ENCODE data around the gene VCAN.

Gene VCAN

DNA sequence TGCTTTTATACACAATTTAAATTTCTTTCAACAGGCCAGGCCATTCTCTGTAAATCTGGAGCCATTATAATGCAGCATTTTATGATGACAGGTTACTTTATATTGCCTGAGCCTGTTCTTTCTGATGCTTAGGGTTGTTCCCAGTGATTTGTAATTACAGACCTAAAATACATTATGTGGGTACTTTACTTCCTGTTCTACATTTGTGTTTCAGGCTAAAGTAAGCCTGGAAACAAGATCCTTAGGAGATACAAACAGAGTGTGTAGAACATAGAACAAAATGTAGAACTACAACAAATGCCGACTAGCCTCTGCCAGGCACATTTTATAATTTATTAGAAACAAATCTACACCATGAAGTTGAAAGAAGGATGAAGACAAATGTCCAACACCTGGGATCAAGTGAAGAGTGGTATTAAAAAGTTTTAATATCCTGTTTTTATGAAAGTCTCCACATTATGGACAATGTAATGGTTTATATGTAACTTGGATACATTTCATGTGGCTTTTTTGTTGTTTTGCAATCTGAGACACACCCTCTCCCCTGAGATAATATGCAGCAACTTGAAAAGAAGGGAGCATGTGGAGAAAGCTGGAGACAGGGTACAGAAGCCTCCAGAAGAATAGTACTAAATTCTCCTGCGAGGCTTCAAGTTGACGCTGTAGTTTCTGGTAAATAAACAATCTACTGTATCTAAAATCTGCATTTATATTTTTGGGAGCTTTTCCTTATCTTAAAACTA is 46.9 kb downstream of the VCAN start:
- DNase-seq, result no peak
- no peak for TF ChIP-seq GATA1 (IDR thresholded peaks at IDR 0.05; ENCODE audit: low read depth, low read length)
- TF ChIP-seq POLR2A (IDR thresholded peaks at IDR 0.05; ENCODE audit: low read length), result no peak

DNA sequence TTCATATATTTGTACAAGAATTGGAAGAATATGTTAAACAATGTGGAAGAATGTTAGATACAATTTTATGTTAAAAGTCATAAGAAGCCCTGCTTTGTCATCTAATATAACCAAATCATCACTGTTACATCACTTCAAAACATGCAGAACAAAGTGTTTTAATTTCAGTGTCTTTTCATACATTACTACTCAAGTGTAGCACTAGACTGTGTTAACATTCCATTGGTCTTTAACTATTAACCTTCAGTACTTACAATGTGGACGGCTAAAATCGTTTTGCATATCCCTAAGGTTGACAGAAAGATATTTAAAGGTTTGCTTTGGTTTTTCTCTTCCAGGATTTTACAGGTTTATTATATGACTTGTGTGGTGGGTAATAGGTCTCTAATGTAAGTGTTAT is 50.9 kb downstream of the VCAN start:
- no peak for DNase-seq
- TF ChIP-seq POLR2A (IDR thresholded peaks at IDR 0.05; ENCODE audit: low read length) (no peak), GATA1 (IDR thresholded peaks at IDR 0.05; ENCODE audit: low read depth, low read length) (no peak)

- no peak for TF ChIP-seq GATA1 (IDR thresholded peaks at IDR 0.05; ENCODE audit: low read depth, low read length)
- no peak for DNase-seq
Observed at GRCh38 chr5:83523929-83524328, 52.4 kb downstream of the VCAN start.

- DNase-seq, result no peak
- no peak for TF ChIP-seq POLR2A (IDR thresholded peaks at IDR 0.05; ENCODE audit: low read length)
- no peak for TF ChIP-seq GATA1 (IDR thresholded peaks at IDR 0.05; ENCODE audit: low read depth, low read length)
Observed at GRCh38 chr5:83524345-83524744, 52.8 kb downstream of the VCAN start.

GRCh38 chr5:83524991-83525390 is 53.4 kb downstream of the VCAN start:
- no peak for TF ChIP-seq POLR2A (IDR thresholded peaks at IDR 0.05; ENCODE audit: low read length)
- TF ChIP-seq GATA1 (IDR thresholded peaks at IDR 0.05; ENCODE audit: low read depth, low read length), result no peak

GRCh38 chr5:83526289-83526688 is 54.7 kb downstream of the VCAN start:
- no peak for TF ChIP-seq GATA1 (IDR thresholded peaks at IDR 0.05; ENCODE audit: low read depth, low read length)
- TF ChIP-seq POLR2A (IDR thresholded peaks at IDR 0.05; ENCODE audit: low read length), result no peak
- DNase-seq, result no peak

More at GRCh38 chr5:83524991-83525390, 53.4 kb downstream of the VCAN start:
- DNase-seq, result no peak

GRCh38 chr5:83527221-83527620 is 55.7 kb downstream of the VCAN start:
- no peak for TF ChIP-seq POLR2A (IDR thresholded peaks at IDR 0.05; ENCODE audit: low read length)
- TF ChIP-seq GATA1 (IDR thresholded peaks at IDR 0.05; ENCODE audit: low read depth, low read length), result no peak
- no peak for DNase-seq

- TF ChIP-seq GATA1 (IDR thresholded peaks at IDR 0.05; ENCODE audit: low read depth, low read length) (no peak), POLR2A (IDR thresholded peaks at IDR 0.05; ENCODE audit: low read length) (no peak)
- no peak for DNase-seq
Observed at GRCh38 chr5:83527722-83528438, 56.3 kb downstream of the VCAN start.

- no peak for TF ChIP-seq POLR2A (IDR thresholded peaks at IDR 0.05; ENCODE audit: low read length)
- TF ChIP-seq GATA1 (IDR thresholded peaks at IDR 0.05; ENCODE audit: low read depth, low read length), result no peak
Observed at GRCh38 chr5:83528439-83528769, 56.9 kb downstream of the VCAN start.

DNA sequence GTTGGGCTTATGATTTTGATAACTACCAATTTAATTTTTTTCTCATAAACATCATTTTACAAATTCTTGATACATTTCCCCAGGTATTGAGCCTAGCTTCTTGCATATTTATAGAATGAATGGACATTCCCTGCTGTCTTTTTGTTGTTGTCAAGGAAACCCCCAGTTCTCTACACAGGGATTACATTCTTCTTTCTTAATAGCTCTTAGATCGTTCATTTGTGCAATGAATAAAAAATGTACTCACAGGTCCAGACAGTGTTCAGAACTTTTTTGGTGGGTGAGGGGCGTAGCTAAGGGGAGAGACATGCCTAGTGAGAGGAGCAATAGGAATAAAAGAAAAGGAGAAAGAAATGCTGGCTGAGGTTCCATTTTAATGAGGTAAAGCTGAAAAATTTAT is 58.6 kb downstream of the VCAN start:
- TF ChIP-seq GATA1 (IDR thresholded peaks at IDR 0.05; ENCODE audit: low read depth, low read length), result no peak
- no peak for TF ChIP-seq POLR2A (IDR thresholded peaks at IDR 0.05; ENCODE audit: low read length)
- DNase-seq, result no peak

More at GRCh38 chr5:83528439-83528769, 56.9 kb downstream of the VCAN start:
- DNase-seq, result no peak

GRCh38 chr5:83531661-83532060 is 60.1 kb downstream of the VCAN start:
- TF ChIP-seq GATA1 (IDR thresholded peaks at IDR 0.05; ENCODE audit: low read depth, low read length) (no peak), POLR2A (IDR thresholded peaks at IDR 0.05; ENCODE audit: low read length) (no peak)
- no peak for DNase-seq

DNA sequence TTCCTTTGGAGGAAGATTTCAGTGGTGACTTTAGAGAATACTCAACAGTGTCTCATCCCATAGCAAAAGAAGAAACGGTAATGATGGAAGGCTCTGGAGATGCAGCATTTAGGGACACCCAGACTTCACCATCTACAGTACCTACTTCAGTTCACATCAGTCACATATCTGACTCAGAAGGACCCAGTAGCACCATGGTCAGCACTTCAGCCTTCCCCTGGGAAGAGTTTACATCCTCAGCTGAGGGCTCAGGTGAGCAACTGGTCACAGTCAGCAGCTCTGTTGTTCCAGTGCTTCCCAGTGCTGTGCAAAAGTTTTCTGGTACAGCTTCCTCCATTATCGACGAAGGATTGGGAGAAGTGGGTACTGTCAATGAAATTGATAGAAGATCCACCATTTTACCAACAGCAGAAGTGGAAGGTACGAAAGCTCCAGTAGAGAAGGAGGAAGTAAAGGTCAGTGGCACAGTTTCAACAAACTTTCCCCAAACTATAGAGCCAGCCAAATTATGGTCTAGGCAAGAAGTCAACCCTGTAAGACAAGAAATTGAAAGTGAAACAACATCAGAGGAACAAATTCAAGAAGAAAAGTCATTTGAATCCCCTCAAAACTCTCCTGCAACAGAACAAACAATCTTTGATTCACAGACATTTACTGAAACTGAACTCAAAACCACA is 67.4 kb downstream of the VCAN start:
- no peak for TF ChIP-seq GATA1 (IDR thresholded peaks at IDR 0.05; ENCODE audit: low read depth, low read length)
- no peak for TF ChIP-seq POLR2A (IDR thresholded peaks at IDR 0.05; ENCODE audit: low read length)
- DNase-seq, result no peak

DNA sequence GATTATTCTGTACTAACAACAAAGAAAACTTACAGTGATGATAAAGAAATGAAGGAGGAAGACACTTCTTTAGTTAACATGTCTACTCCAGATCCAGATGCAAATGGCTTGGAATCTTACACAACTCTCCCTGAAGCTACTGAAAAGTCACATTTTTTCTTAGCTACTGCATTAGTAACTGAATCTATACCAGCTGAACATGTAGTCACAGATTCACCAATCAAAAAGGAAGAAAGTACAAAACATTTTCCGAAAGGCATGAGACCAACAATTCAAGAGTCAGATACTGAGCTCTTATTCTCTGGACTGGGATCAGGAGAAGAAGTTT is 67.9 kb downstream of the VCAN start:
- DNase-seq, result no peak
- TF ChIP-seq GATA1 (IDR thresholded peaks at IDR 0.05; ENCODE audit: low read depth, low read length) (no peak), POLR2A (IDR thresholded peaks at IDR 0.05; ENCODE audit: low read length) (no peak)

GRCh38 chr5:83540105-83540504 is 68.6 kb downstream of the VCAN start:
- no peak for DNase-seq
- no peak for TF ChIP-seq GATA1 (IDR thresholded peaks at IDR 0.05; ENCODE audit: low read depth, low read length)
- TF ChIP-seq POLR2A (IDR thresholded peaks at IDR 0.05; ENCODE audit: low read length), result no peak

- no peak for TF ChIP-seq GATA1 (IDR thresholded peaks at IDR 0.05; ENCODE audit: low read depth, low read length)
- TF ChIP-seq POLR2A (IDR thresholded peaks at IDR 0.05; ENCODE audit: low read length), result no peak
Observed at GRCh38 chr5:83540783-83541182, 69.2 kb downstream of the VCAN start.

More at GRCh38 chr5:83540783-83541182, 69.2 kb downstream of the VCAN start:
- DNase-seq, result no peak

Data from erythroblast (primary cell).